Neural cell (in vitro differentiated cells): ENCODE data around the gene APRT. TPM values are rescaled to one million over a fixed set of nuclear protein-coding genes. Genes with fewer than 3 reads are reported as not detected.

Experiments
- H2AFZ ChIP-seq: fragments of 200-600, 300-800 bp; sonication (generic), shearing (Covaris generic); 2 replicates; pipeline ENCODE4 v1.6.0; 2014; ENCODE audit warnings: low read depth, mild to moderate bottlenecking, antibody characterized with exemption, low read length, moderate library complexity
- H3F3A ChIP-seq: fragments of 200-600 bp; shearing (Covaris generic); 2 replicates; pipeline ENCODE4 v1.6.1; 2016; ENCODE audit warnings: mild to moderate bottlenecking, moderate library complexity, mixed read lengths, antibody characterized with exemption, low read length; ENCODE audit not compliant: insufficient read depth, poor library complexity, severe bottlenecking
- H3K27ac ChIP-seq: fragments of 200-600, 300-800 bp; sonication (generic), shearing (Covaris generic); 2 replicates; pipeline ENCODE4 v1.5.1; 2014; ENCODE audit warnings: mild to moderate bottlenecking, low read length, moderate library complexity
- H3K27me3 ChIP-seq: fragments of 300-800, 200-600 bp; sonication (generic), shearing (Covaris generic); 2 replicates; pipeline ENCODE4 v1.6.0; 2014; ENCODE audit warnings: mild to moderate bottlenecking, low read depth, low read length, moderate library complexity; ENCODE audit not compliant: insufficient read depth
- H3K36me3 ChIP-seq: fragments of 300-800, 200-600 bp; sonication (generic), shearing (Covaris generic); 2 replicates; pipeline ENCODE4 v1.5.1; 2014; ENCODE audit warnings: mild to moderate bottlenecking, antibody characterized with exemption, low read length, moderate library complexity; ENCODE audit not compliant: insufficient read depth
- H3K4me2 ChIP-seq: fragments of 300-800, 200-600 bp; sonication (generic), shearing (Covaris generic); 2 replicates; pipeline ENCODE4 v1.6.0; 2014; ENCODE audit warnings: mild to moderate bottlenecking, low read length
- H3K4me3 ChIP-seq: fragments of 300-800, 200-600 bp; sonication (generic), shearing (Covaris generic); 2 replicates; pipeline ENCODE4 v1.5.1; 2014; ENCODE audit warnings: mild to moderate bottlenecking, low read length, moderate library complexity
- H3K79me2 ChIP-seq: fragments of 200-600 bp; shearing (Covaris generic); replicated peaks from 2 replicates; pipeline ENCODE4 v1.6.0; 2014; ENCODE audit warnings: mild to moderate bottlenecking, low read length, moderate library complexity; ENCODE audit not compliant: insufficient read depth
- H3K9ac ChIP-seq: fragments of 300-800, 200-600 bp; sonication (generic), shearing (Covaris generic); 2 replicates; pipeline ENCODE4 v1.6.1; 2016; ENCODE audit warnings: mild to moderate bottlenecking, low read length, mixed read lengths
- H3K9me2 ChIP-seq: fragments of 200-600 bp; shearing (Covaris generic); 2 replicates; pipeline ENCODE4 v1.6.1; 2016; ENCODE audit warnings: mild to moderate bottlenecking, low read length, mixed read lengths; ENCODE audit not compliant: insufficient read depth
- H3K9me3 ChIP-seq: fragments of 200-600, 300-800 bp; sonication (generic), shearing (Covaris generic); 2 replicates; pipeline ENCODE4 v1.6.1; 2016; ENCODE audit warnings: mild to moderate bottlenecking, mixed run types, low read length, moderate library complexity, mixed read lengths
- H4K20me1 ChIP-seq: fragments of 200-600 bp; shearing (Covaris generic); 2 replicates; pipeline ENCODE4 v1.6.1; 2016; ENCODE audit warnings: mild to moderate bottlenecking, mixed run types; ENCODE audit not compliant: insufficient read depth
- EP300 ChIP-seq: fragments of 450-650 bp; conservative IDR thresholded peaks from 2 replicates; pipeline ENCODE4 v1.6.1; 2014; ENCODE audit warnings: antibody characterized with exemption, mild to moderate bottlenecking, moderate library complexity; ENCODE audit not compliant: poor library complexity, severe bottlenecking
- EZH2 ChIP-seq: fragments of 200-600, 300-800 bp; shearing (Covaris generic), sonication (generic); IDR thresholded peaks from 2 replicates; pipeline ENCODE4 v1.6.1; 2014; ENCODE audit warnings: antibody characterized with exemption, low read length, borderline replicate concordance, mild to moderate bottlenecking; ENCODE audit not compliant: insufficient read depth, poor library complexity, severe bottlenecking
- MXI1 ChIP-seq: fragments of 450-650 bp; conservative IDR thresholded peaks from 2 replicates; pipeline ENCODE4 v1.6.1; 2014; ENCODE audit warnings: antibody characterized with exemption, mild to moderate bottlenecking; ENCODE audit not compliant: poor library complexity, severe bottlenecking
- POLR2AphosphoS5 ChIP-seq: IDR thresholded peaks from 2 replicates; pipeline ENCODE4 v1.6.1; 2012
- RAD21 ChIP-seq: fragments of 450-650 bp; conservative IDR thresholded peaks from 2 replicates; pipeline ENCODE4 v1.6.1; 2014; ENCODE audit warnings: antibody characterized with exemption, mild to moderate bottlenecking, moderate library complexity
- SMC3 ChIP-seq: fragments of 450-650 bp; conservative IDR thresholded peaks from 2 replicates; pipeline ENCODE4 v1.6.1; 2014; ENCODE audit warnings: antibody characterized with exemption, mild to moderate bottlenecking, moderate library complexity; ENCODE audit not compliant: poor library complexity
- TAF1 ChIP-seq: IDR thresholded peaks from 2 replicates; pipeline ENCODE4 v1.6.1; 2012; ENCODE audit warnings: low read depth
- polyA plus RNA-seq: library from polyadenylated mRNA; depleted of rRNA; stranded (reverse); fragments of >200 nt; gene quantifications from 2 replicates; pipeline ENCODE4 v1.2.3, GENCODE V29; 2014
- TF ChIP-seq, protein P1 (sequence below): IDR thresholded peaks from 2 replicates; pipeline ENCODE4 v1.6.1; 2012; ENCODE audit warnings: borderline replicate concordance
- TF ChIP-seq, protein P2 (sequence below): fragments of 450-650 bp; IDR thresholded peaks from 2 replicates; pipeline ENCODE4 v1.5.1; 2014; ENCODE audit warnings: antibody characterized with exemption, mild to moderate bottlenecking, moderate library complexity; ENCODE audit not compliant: poor library complexity, severe bottlenecking

The APRT gene
- polyA plus RNA-seq, 1 donor from 2014 or later: 52.0 TPM

DNA sequence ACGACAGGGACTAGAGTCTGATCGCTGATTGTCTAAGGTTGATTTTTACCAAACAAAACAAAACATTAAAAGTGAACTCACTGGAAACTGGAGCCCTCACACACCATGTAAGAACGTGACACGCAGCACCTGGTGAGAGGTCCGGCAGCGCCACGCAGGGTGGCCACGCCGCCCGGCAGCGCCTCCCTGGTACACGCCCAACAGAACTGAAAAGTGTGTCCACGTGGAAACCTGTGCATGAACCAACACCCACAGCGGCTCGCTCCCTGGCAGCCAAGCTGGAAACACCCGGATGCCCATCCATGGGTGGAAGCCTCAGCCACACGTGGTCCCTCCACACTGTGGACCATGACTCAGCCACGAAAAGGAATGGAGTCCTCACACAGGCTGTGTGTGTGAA, 35.9 kb upstream of the APRT start:
- Histone ChIP-seq H3K36me3 (no peaks in the 10 kb centered on the region), H3F3A (no peaks in the 10 kb centered on the region), H4K20me1 (no peaks in the 10 kb centered on the region), H3K9ac (no peak overlapping the region), H3K9me3 (no peaks in the 10 kb centered on the region), H3K4me3 (no peak overlapping the region), H3K9me2 (no peaks in the 10 kb centered on the region), H3K4me2 (no peak overlapping the region), H3K79me2 (no peaks in the 10 kb centered on the region), H2AFZ (no peak overlapping the region), H3K27ac (no peak overlapping the region), H3K27me3 (no peaks in the 10 kb centered on the region)
- TF ChIP-seq, protein P1, sequence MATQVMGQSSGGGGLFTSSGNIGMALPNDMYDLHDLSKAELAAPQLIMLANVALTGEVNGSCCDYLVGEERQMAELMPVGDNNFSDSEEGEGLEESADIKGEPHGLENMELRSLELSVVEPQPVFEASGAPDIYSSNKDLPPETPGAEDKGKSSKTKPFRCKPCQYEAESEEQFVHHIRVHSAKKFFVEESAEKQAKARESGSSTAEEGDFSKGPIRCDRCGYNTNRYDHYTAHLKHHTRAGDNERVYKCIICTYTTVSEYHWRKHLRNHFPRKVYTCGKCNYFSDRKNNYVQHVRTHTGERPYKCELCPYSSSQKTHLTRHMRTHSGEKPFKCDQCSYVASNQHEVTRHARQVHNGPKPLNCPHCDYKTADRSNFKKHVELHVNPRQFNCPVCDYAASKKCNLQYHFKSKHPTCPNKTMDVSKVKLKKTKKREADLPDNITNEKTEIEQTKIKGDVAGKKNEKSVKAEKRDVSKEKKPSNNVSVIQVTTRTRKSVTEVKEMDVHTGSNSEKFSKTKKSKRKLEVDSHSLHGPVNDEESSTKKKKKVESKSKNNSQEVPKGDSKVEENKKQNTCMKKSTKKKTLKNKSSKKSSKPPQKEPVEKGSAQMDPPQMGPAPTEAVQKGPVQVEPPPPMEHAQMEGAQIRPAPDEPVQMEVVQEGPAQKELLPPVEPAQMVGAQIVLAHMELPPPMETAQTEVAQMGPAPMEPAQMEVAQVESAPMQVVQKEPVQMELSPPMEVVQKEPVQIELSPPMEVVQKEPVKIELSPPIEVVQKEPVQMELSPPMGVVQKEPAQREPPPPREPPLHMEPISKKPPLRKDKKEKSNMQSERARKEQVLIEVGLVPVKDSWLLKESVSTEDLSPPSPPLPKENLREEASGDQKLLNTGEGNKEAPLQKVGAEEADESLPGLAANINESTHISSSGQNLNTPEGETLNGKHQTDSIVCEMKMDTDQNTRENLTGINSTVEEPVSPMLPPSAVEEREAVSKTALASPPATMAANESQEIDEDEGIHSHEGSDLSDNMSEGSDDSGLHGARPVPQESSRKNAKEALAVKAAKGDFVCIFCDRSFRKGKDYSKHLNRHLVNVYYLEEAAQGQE: no peak
- TF ChIP-seq SMC3 (no peak), EZH2 (no peak), RAD21 (no peak), TAF1 (no peak), MXI1 (no peak), POLR2AphosphoS5 (no peak), EP300 (no peak)
- TF ChIP-seq, protein P2, sequence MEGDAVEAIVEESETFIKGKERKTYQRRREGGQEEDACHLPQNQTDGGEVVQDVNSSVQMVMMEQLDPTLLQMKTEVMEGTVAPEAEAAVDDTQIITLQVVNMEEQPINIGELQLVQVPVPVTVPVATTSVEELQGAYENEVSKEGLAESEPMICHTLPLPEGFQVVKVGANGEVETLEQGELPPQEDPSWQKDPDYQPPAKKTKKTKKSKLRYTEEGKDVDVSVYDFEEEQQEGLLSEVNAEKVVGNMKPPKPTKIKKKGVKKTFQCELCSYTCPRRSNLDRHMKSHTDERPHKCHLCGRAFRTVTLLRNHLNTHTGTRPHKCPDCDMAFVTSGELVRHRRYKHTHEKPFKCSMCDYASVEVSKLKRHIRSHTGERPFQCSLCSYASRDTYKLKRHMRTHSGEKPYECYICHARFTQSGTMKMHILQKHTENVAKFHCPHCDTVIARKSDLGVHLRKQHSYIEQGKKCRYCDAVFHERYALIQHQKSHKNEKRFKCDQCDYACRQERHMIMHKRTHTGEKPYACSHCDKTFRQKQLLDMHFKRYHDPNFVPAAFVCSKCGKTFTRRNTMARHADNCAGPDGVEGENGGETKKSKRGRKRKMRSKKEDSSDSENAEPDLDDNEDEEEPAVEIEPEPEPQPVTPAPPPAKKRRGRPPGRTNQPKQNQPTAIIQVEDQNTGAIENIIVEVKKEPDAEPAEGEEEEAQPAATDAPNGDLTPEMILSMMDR: no peak

DNA sequence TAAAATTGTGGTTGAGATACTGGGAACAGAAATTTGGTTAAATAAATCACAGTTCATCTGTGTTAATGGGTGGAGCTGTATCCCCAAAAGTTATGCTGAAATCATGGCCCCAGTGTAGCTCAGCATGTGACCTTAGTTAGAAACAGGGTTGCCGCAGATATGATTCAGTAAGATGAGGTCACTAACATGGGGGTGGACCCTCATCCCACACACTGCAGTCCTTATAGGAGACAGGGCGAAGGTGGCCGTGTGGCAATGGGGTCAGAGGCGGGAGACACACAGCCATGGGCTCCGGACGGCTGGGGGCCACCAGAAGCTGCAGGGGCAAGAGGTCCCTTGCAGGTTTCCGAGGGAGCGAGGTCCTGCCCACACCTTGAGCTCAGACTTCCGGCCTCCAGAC, 34.4 kb upstream of the APRT start:
- TF ChIP-seq, protein P1: no peak
- TF ChIP-seq EZH2 (no peak), RAD21 (no peak), EP300 (no peak), MXI1 (no peak), TAF1 (no peak), SMC3 (no peak), POLR2AphosphoS5 (no peak)
- H2AFZ ChIP-seq: no peak overlapping the region
- no peak overlapping the region for H3K4me2 ChIP-seq
- H3K9ac ChIP-seq: no peak overlapping the region
- H3K79me2 ChIP-seq: no peaks in the 10 kb centered on the region
- H4K20me1 ChIP-seq: no peaks in the 10 kb centered on the region
- H3K36me3 ChIP-seq: no peaks in the 10 kb centered on the region
- no peaks in the 10 kb centered on the region for H3K27me3 ChIP-seq
- no peak overlapping the region for H3K27ac ChIP-seq
- H3K9me2 ChIP-seq: no peaks in the 10 kb centered on the region
- no peaks in the 10 kb centered on the region for H3F3A ChIP-seq
- no peak overlapping the region for H3K4me3 ChIP-seq
- no peaks in the 10 kb centered on the region for H3K9me3 ChIP-seq
